GM21381 (cell line): ENCODE results near the gene IGFLR1.

Experiments used
- ATAC-seq: cut with Tn5 transposase; IDR thresholded peaks from one replicate; pipeline ENCODE4 v1.9.1; 2021; ENCODE audit warnings: mild to moderate bottlenecking, moderate library complexity; ENCODE audit not compliant: unreplicated experiment

Gene IGFLR1

DNA sequence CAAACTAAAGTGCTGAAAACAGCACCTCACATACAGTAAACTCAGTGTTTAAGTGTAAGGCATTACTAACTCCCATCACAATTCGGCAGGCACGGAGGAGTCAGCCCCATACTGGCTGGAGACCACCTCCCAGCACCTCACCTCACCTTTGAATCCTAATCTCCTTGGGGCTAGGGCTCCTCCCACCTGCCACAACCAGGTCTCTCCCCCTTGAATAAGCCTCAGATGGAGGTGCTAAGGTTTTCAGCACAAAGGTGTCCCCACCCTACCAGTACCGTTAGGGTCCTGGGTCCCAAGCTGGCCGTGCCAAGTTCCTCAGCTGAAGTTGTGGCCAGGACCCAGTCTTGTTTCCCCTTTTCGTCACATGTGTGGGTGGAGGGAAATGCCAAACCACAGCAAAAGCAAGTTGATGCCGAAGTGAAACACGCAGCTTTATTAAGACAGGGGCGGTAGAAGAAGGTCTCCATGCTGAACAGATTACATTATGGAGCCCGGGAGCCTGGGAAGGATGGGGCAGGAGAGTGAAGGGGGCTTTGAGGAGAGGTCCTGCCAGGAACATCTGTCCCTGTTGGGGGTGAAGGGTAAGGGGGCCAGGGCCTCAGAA lies at the start of gene IGFLR1:
TSS of gene IGFLR1 (minus strand) at position 332 of the 604 bp plus-strand sequence. CDS start 1,272 bp downstream, outside the sequence.
- ATAC-seq = no peak

GRCh38 chr19:35791814-35792279 lies 49.6 kb upstream of the IGFLR1 start:
- no peak for ATAC-seq

DNA sequence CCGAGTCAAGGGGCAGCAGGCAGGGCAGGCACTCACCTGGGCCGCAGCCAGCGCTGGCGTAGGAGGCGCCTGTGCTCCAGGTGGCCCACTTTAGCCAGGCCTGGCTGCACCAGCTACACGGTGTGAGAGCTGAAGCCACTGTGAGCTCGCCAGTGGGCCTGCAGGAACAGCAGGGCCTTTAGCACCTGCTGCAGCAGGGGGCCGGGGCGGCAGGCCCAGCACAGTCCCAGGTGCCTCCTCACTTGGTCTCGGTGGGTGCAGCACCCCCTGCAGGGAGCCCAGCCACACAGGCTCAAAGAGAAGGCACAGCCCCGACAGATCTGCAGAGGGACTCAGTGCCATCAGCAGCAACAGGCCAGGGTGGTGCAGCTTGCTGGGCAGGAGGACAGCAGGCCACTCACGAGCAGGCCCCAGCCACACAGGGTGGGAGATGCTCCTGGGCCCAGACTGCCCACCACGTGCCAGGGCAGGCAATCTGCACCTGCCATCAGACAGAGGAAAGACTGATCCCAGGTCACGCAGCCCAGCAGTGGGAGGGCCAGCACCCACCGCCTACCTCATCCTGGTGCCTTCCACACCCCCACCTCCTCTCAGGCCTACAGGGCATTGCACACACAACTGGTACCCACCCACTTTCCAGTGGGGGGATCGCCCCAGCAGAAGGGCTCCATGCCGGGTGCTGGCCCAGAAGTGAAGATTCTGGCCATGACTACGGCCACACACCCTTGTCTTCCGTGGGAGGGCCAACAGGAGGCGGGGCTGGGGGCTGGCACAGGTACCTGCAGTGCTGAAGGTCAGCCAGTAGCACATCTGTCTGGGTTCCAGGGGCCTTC lies 48.9 kb upstream of the IGFLR1 start:
- ATAC-seq = no peak

DNA sequence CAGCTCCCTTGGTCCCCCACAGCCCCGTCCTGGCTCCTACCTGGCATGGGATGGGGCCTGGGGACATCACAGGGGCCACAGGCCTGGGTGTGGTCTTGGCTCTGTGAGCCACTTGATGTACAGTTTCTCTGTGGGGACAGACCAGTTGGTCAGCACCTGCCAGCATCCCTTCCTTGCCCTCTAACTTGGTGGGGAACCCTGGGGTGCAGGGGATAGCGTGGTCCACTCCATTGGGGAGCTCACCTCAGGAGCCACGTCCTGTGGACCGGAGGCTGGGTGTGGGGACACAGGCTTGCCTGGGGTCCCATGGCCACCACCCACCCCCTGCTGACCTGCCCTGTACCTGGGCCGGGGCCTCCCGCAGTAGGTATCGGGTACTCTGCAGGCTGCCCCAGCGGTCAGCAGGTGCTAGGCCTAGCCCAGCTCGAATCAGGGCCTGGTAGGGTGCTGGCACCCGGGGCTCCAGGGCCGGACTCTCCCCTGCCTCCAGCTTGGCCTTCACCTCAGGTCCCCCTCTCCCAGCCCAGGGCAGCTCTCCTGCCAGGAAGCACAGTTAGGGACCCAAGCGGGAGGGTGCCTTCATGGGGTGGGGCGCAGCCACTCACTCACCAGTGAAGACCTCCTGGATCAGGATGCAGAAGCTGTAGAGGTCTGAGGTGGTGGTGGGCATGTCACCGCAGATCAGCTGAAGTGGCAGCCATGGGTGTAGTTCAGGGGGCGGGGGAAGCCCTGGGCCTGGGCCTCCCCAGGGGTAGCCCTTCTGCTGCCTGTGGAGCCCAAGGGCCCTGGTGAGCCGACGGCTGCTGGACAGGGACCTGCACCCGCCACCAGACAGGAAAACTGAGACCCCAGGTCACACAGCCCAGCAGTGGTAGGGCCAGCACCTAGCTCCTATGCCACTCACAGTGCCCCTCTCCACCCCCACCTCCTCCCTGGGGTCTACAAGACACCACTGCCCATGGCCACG lies 48.0 kb upstream of the IGFLR1 start:
- no peak for ATAC-seq

GRCh38 chr19:35789195-35789977 lies 47.1 kb upstream of the IGFLR1 start:
- no peak for ATAC-seq

DNA sequence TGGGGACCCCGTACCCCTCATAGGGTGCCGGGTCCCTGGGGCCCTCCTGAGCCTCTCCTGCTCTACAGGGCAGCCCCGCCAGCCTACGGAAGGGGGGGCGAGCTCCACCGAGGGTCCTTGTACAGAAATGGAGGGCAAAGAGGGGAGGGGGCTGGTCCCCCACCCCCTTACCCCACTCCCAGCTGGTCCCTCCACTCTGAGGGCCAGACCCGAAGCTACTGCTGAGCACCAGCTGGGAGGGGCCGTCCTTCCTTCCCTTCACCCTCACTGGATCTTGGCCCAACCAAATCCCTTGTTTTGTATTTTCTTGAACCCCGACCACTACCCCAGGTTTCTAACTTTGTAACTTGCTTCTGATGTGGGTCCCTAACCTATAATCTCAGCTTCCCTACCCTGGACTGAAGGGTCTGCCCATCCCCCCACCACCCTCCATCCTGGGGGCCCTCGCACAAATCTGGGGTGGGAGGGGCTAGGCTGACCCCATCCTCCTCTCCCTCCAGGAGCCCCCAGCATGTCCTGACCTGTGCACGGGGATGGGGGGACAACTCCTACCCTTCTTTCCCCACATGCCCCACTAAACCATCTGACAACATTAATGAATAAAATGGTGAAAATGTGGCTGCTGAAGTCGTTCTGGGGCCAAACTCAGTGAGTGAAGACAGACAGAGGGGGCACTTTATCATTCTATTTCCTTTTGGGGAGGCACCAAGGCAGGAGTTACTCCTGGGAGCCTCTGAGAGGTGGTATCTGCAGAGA lies 46.1 kb upstream of the IGFLR1 start:
- no peak for ATAC-seq

GRCh38 chr19:35787227-35787799 lies 45.1 kb upstream of the IGFLR1 start:
- ATAC-seq = no peak

GRCh38 chr19:35786299-35787160 lies 44.3 kb upstream of the IGFLR1 start:
- ATAC-seq = no peak

DNA sequence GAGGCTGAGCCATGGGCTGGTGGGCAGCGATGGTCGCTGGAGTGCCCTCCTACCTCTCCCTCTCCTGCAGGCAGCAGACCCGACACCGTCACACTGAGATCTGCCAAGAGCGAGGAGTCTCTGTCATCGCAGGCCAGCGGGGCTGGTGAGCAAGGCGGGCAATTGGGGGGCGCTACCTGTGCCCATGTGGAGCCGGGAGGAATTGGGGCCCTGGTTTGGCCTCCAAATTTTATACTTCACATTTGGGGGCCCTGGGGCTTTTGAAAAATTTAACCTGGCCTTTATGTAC lies 43.0 kb upstream of the IGFLR1 start:
- no peak for ATAC-seq

GRCh38 chr19:35784503-35785338 lies 42.5 kb upstream of the IGFLR1 start:
- ATAC-seq = no peak

- ATAC-seq = no peak
Measured at GRCh38 chr19:35783469-35784434, 41.5 kb upstream of the IGFLR1 start.

DNA sequence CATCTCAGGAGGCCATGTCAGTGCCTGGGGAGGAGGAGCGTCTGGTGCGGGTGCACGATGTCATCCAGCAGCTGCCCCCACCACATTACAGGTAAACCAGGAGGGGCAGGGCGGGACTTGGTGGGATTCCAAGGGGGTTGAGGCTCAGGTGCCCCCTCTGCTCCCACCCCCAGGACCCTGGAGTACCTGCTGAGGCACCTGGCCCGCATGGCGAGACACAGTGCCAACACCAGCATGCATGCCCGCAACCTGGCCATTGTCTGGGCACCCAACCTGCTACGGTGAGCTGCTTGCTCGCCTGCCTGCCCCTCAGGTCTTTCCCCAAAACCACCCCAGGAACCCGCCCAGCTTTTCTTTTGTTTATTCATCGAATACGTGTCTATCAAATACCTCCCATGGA lies 40.3 kb upstream of the IGFLR1 start:
- ATAC-seq = no peak

DNA sequence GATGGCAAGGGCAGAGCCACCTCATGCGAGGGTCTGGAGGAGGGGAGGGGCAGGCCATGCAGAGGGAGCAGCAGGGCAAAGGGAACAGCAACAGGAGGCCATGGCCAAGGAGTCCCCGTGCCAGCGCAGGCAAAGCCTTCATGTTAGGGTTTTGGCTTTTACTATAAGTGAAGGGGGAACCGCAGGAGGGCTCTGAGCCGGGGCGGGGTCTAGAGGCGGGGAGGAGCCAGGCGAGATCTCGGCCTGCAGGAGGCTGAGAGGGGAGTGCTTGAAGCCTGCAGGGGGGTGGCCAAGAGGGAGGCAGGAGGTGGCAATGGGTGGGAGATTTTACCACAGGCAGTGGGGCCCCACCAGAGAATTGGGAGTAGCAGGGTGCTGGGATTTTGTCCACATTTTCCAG lies 39.4 kb upstream of the IGFLR1 start:
- ATAC-seq = no peak

DNA sequence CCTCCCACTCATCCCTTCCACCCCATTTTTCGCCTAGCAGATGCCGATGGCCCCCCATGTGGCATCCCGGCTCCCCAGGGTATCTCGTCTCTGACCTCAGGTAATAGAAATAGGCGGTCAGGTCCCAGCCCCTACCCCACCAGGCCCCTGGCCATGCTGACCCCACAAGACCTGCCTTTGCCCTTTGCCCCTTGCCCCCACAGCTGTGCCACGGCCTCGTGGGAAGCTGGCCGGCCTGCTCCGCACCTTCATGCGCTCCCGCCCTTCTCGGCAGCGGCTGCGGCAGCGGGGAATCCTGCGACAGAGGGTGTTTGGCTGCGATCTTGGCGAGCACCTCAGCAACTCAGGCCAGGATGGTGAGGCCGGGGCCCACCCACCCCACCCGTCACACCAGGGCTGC lies 38.5 kb upstream of the IGFLR1 start:
- no peak for ATAC-seq

DNA sequence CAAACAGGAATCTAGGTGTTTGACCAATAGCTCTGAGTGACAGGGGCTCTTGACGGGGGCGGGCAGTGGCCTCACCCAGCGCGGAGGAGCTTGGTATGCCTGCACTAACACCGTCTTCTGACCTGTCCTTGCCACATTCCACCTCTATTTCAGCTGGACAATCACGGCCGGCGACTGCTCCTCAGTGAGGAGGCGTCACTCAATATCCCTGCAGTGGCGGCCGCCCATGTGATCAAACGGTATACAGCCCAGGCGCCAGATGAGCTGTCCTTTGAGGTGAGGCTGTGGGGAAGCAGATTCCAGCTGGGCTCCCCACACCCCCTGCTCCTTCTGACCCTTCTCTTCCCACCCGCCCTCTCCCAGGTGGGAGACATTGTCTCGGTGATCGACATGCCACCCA lies 37.8 kb upstream of the IGFLR1 start:
- ATAC-seq = no peak

DNA sequence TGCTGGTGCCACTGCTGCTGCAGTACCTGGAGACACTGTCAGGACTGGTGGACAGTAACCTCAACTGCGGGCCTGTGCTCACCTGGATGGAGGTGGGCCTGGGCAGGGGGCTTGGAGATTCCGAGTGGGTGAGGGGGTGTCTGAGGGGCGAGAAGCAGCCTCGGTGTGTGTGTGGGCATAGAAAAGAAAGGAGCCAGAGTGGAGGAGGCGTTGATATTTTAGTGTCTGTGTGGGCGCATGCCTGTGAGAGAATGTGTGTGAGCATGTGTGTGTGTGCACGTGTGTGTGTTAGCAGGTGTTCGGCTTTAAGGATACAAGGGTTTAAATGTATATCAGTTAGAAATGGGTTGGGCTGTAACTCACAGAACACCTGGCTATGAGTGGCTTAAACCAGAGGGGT lies 36.8 kb upstream of the IGFLR1 start:
- no peak for ATAC-seq

- ATAC-seq = no peak
Measured at GRCh38 chr19:35777961-35778360, 35.7 kb upstream of the IGFLR1 start.
